Measurements from ENCODE around the gene ANKMY1. TPM values are rescaled to one million over a fixed set of nuclear protein-coding genes. Genes with fewer than 3 reads are reported as not detected.

Gene ANKMY1
- total RNA-seq, 4 donors from 2014 or later = 15.1 to 64.0 (median 27.5) TPM

DNA sequence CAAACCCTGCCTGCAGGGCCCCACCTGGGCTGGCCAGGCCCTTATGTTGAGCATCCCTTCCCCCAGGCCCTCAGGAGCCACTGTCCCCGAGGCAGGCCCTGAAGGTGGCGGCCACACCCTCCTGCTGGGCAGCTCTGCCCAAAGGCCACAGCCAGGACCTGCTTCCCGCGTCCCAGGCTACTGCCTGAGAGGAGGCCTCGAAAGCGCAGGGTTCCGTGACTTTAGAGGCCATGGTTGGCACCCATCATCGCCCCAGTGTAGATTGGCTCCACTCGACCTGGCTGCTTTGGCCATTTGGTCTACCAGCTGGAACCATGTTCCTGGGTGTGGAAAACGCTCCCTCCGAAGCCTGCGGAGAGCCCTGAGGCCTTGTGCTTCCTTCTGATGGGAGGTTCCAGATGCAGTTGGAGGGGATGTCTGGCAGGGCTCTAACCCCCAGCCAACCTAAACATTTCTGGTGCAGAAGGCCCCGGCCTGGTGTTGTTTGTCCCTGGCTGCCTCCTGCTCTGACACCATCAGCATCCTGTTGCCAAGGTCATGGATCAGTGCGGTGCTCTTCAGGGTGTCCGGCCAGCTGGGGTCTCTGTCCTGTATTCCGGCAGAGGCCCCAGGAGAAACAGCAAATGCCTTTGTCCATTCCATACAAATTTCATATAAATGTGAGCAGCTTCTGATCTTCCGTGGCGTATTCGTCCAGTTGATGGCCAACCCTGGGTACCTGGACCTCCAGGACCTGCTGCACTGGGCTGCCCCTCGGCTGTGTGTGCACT lies 43.5 kb upstream of the ANKMY1 start:
- H3K4me3 ChIP-seq = no peak overlapping the region
- no peaks in the 10 kb centered on the region for H3K27me3 ChIP-seq
- no peak for TF ChIP-seq CTCF (IDR thresholded peaks at IDR 0.05)
- TF ChIP-seq EP300 (IDR thresholded peaks at IDR 0.05; ENCODE audit: low read depth) = no peak
- 90% methylated on average over 20 of the region's 20 CpGs; no CpG with 5 or more reads in 1 of the 2 donors for WGBS, 2 donors (ENCODE audit: low coverage in 1 of 2)
- H3K9me3 ChIP-seq = no peaks in the 10 kb centered on the region
- in situ Hi-C loops (cut with MboI; ENCODE audit: low pct_ligation_motif_present in 1 of 4, low pct_unique_long_range_greater_than_20kb in 1 of 4, low sequenced_read_pairs in 3 of 4) (no loop called here), intact Hi-C loops (cut with DNase I; ENCODE audit: low total_unique reads) (no loop called here)
- H3K4me1 ChIP-seq = peaks cover 15 to 25% (median 20%) of the 10 kb centered on the region in 4 donors
- no peak overlapping the region for H3K27ac ChIP-seq
- peak; percentile 6 for DNase-seq
- H3K36me3 ChIP-seq = no peaks in the 10 kb centered on the region

- H3K9me3 ChIP-seq = no peaks in the 10 kb centered on the region
- DNase-seq = peak; percentile 5
- peaks cover 15 to 25% (median 22%) of the 10 kb centered on the region in 4 donors for H3K4me1 ChIP-seq
- H3K27me3 ChIP-seq = no peaks in the 10 kb centered on the region
- no peak for TF ChIP-seq POLR2A (IDR thresholded peaks at IDR 0.05)
- no peak for TF ChIP-seq POLR2AphosphoS5 (IDR thresholded peaks at IDR 0.05)
- TF ChIP-seq EP300 (IDR thresholded peaks at IDR 0.05; ENCODE audit: low read depth) = no peak
- no peak for TF ChIP-seq CTCF (IDR thresholded peaks at IDR 0.05)
- no peak overlapping the region for H3K4me3 ChIP-seq
- 90 to 91% methylated on average over 2 to 16 of the region's 16 CpGs for WGBS, 2 donors (ENCODE audit: low coverage in 1 of 2)
- intact Hi-C loops (cut with DNase I; ENCODE audit: low total_unique reads) = no loop called here
- in situ Hi-C loops (cut with MboI; ENCODE audit: low pct_ligation_motif_present in 1 of 4, low pct_unique_long_range_greater_than_20kb in 1 of 4, low sequenced_read_pairs in 3 of 4) = no loop called here
- H3K27ac ChIP-seq = no peak overlapping the region
- H3K36me3 ChIP-seq = no peaks in the 10 kb centered on the region
Observed at GRCh38 chr2:240600451-240600961, 42.7 kb upstream of the ANKMY1 start.

DNA sequence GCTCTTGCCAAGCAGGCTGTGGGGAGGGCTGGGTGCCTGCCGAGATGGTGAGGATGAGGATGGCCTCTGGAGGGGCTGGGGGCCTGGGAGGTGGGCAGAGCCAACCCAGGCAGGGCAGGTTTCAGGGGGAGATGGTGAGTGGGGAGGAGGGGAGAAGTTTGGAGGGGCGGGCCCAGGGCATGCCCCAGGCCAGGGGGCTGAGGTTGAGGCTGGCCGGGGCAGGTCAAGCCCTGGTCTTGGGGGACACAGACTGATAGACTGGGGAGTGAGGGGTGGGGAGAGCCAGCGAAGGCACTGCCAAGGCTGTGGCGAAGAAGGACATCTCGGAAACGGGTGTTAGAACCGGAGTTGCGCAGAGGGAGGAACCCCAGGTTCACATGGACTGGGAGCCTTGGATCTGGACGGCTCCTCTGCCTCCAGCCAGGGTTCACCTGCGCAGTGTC lies 41.4 kb upstream of the ANKMY1 start:
- WGBS, 2 donors (ENCODE audit: low coverage in 1 of 2) = 97 to 100% methylated on average over 1 to 11 of the region's 11 CpGs
- H3K9me3 ChIP-seq = no peaks in the 10 kb centered on the region
- H3K4me3 ChIP-seq = no peak overlapping the region
- H3K27me3 ChIP-seq = no peaks in the 10 kb centered on the region
- DNase-seq = no peak
- TF ChIP-seq POLR2AphosphoS5 (IDR thresholded peaks at IDR 0.05) = no peak
- no peak for TF ChIP-seq CTCF (IDR thresholded peaks at IDR 0.05)
- TF ChIP-seq POLR2A (IDR thresholded peaks at IDR 0.05) = no peak
- TF ChIP-seq EP300 (IDR thresholded peaks at IDR 0.05; ENCODE audit: low read depth) = no peak
- H3K27ac ChIP-seq = no peak overlapping the region
- no peaks in the 10 kb centered on the region for H3K36me3 ChIP-seq
- in situ Hi-C loops (cut with MboI; ENCODE audit: low pct_ligation_motif_present in 1 of 4, low pct_unique_long_range_greater_than_20kb in 1 of 4, low sequenced_read_pairs in 3 of 4) (no loop called here), intact Hi-C loops (cut with DNase I; ENCODE audit: low total_unique reads) (no loop called here)
- H3K4me1 ChIP-seq = peaks cover 8 to 15% (median 13%) of the 10 kb centered on the region in 4 donors

GRCh38 chr2:240598311-240598911 lies 40.6 kb upstream of the ANKMY1 start:
- intact Hi-C loops (cut with DNase I; ENCODE audit: low total_unique reads) = no loop called here
- 94% methylated on average over 16 of the region's 17 CpGs; no CpG with 5 or more reads in 1 of the 2 donors for WGBS, 2 donors (ENCODE audit: low coverage in 1 of 2)
- Histone ChIP-seq H3K4me3 (no peak overlapping the region), H3K4me1 (peaks cover 4 to 10% (median 6%) of the 10 kb centered on the region in 4 donors), H3K36me3 (no peaks in the 10 kb centered on the region), H3K27ac (no peak overlapping the region), H3K9me3 (no peaks in the 10 kb centered on the region), H3K27me3 (no peaks in the 10 kb centered on the region)
- DNase-seq = peak; percentile 6
- in situ Hi-C loops (cut with MboI; ENCODE audit: low pct_ligation_motif_present in 1 of 4, low pct_unique_long_range_greater_than_20kb in 1 of 4, low sequenced_read_pairs in 3 of 4) = no loop called here
- no peak for TF ChIP-seq CTCF (IDR thresholded peaks at IDR 0.05)
